Measurements from ENCODE around the gene TANC2.
A peak's percentile ranks its signal among the peaks of the same experiment; 100 is the strongest.

Gene TANC2

GRCh38 chr17:62965686-62966425, at the start of gene TANC2:
TANC2 (plus strand) TSS chr17:62966235; CDS start chr17:63009560, 43,325 bp downstream.
- peak within 1 kb of the TSS; percentile 68 for H3K9ac ChIP-seq (ENCODE audit: insufficient read length)
- H3K36me3 ChIP-seq (ENCODE audit: insufficient read depth, low read length): no peaks in the 10 kb centered on the region
- peak within 1 kb of the TSS; percentile 86 for H3K4me3 ChIP-seq
- TF ChIP-seq FOXP2 (optimal IDR thresholded peaks at IDR 0.05; ENCODE audit: control extremely low read depth, extremely low read length, insufficient read depth) (no peak), POLR2AphosphoS5 (IDR thresholded peaks at IDR 0.05; ENCODE audit: borderline replicate concordance, low read depth, low read length) (peak; percentile 39; the same call in 1 of the 2 replicates)
- no peak within 1 kb of the TSS for H3K27ac ChIP-seq
- H3K9me3 ChIP-seq (ENCODE audit: low read depth, low read length): no peaks in the 10 kb centered on the region
- DNase-seq (ENCODE audit: low read depth, low spot score): no peak

GRCh38 chr17:62916684-62917571, 49.1 kb upstream of the TANC2 start:
- no peak for DNase-seq (ENCODE audit: low read depth, low spot score)
- H3K27ac ChIP-seq: no peak overlapping the region
- H3K4me3 ChIP-seq: no peak overlapping the region
- no peak for TF ChIP-seq EZH2 (IDR thresholded peaks at IDR 0.05)
- TF ChIP-seq POLR2AphosphoS5 (IDR thresholded peaks at IDR 0.05; ENCODE audit: borderline replicate concordance, low read depth, low read length): no peak
- TF ChIP-seq FOXP2 (optimal IDR thresholded peaks at IDR 0.05; ENCODE audit: control extremely low read depth, extremely low read length, insufficient read depth): no peak
- no peaks in the 10 kb centered on the region for H3K36me3 ChIP-seq (ENCODE audit: insufficient read depth, low read length)
- H3K9ac ChIP-seq (ENCODE audit: insufficient read length): peak overlapping the region; percentile 3
- no peaks in the 10 kb centered on the region for H3K9me3 ChIP-seq (ENCODE audit: low read depth, low read length)

GRCh38 chr17:62919388-62919787, 46.6 kb upstream of the TANC2 start:
- Histone ChIP-seq H3K4me3 (no peak overlapping the region), H3K9me3 (ENCODE audit: low read depth, low read length) (no peaks in the 10 kb centered on the region), H3K9ac (ENCODE audit: insufficient read length) (no peak overlapping the region), H3K27ac (no peak overlapping the region), H3K36me3 (ENCODE audit: insufficient read depth, low read length) (no peaks in the 10 kb centered on the region)
- no peak for DNase-seq (ENCODE audit: low read depth, low spot score)
- TF ChIP-seq POLR2AphosphoS5 (IDR thresholded peaks at IDR 0.05; ENCODE audit: borderline replicate concordance, low read depth, low read length) (no peak), FOXP2 (optimal IDR thresholded peaks at IDR 0.05; ENCODE audit: control extremely low read depth, extremely low read length, insufficient read depth) (no peak), EZH2 (IDR thresholded peaks at IDR 0.05) (no peak)

- Histone ChIP-seq H3K27ac (no peak overlapping the region), H3K9ac (ENCODE audit: insufficient read length) (no peak overlapping the region), H3K4me3 (no peak overlapping the region), H3K9me3 (ENCODE audit: low read depth, low read length) (no peaks in the 10 kb centered on the region), H3K36me3 (ENCODE audit: insufficient read depth, low read length) (no peaks in the 10 kb centered on the region)
- no peak for TF ChIP-seq EZH2 (IDR thresholded peaks at IDR 0.05)
- no peak for TF ChIP-seq POLR2AphosphoS5 (IDR thresholded peaks at IDR 0.05; ENCODE audit: borderline replicate concordance, low read depth, low read length)
- TF ChIP-seq FOXP2 (optimal IDR thresholded peaks at IDR 0.05; ENCODE audit: control extremely low read depth, extremely low read length, insufficient read depth): no peak
- no peak for DNase-seq (ENCODE audit: low read depth, low spot score)
Measured at GRCh38 chr17:62920300-62920699, 45.7 kb upstream of the TANC2 start.

- TF ChIP-seq POLR2AphosphoS5 (IDR thresholded peaks at IDR 0.05; ENCODE audit: borderline replicate concordance, low read depth, low read length) (no peak), EZH2 (IDR thresholded peaks at IDR 0.05) (no peak), FOXP2 (optimal IDR thresholded peaks at IDR 0.05; ENCODE audit: control extremely low read depth, extremely low read length, insufficient read depth) (no peak)
- Histone ChIP-seq H3K9ac (ENCODE audit: insufficient read length) (peak overlapping the region; percentile 3), H3K27ac (no peak overlapping the region), H3K36me3 (ENCODE audit: insufficient read depth, low read length) (no peaks in the 10 kb centered on the region), H3K4me3 (no peak overlapping the region), H3K9me3 (ENCODE audit: low read depth, low read length) (no peaks in the 10 kb centered on the region)
- no peak for DNase-seq (ENCODE audit: low read depth, low spot score)
Measured at GRCh38 chr17:62921817-62922216, 44.2 kb upstream of the TANC2 start.

- Histone ChIP-seq H3K9ac (ENCODE audit: insufficient read length) (no peak overlapping the region), H3K4me3 (no peak overlapping the region), H3K36me3 (ENCODE audit: insufficient read depth, low read length) (no peaks in the 10 kb centered on the region), H3K27ac (no peak overlapping the region), H3K9me3 (ENCODE audit: low read depth, low read length) (no peaks in the 10 kb centered on the region)
- TF ChIP-seq FOXP2 (optimal IDR thresholded peaks at IDR 0.05; ENCODE audit: control extremely low read depth, extremely low read length, insufficient read depth) (no peak), POLR2AphosphoS5 (IDR thresholded peaks at IDR 0.05; ENCODE audit: borderline replicate concordance, low read depth, low read length) (no peak), EZH2 (IDR thresholded peaks at IDR 0.05) (no peak)
- DNase-seq (ENCODE audit: low read depth, low spot score): no peak
Measured at GRCh38 chr17:62923258-62924150, 42.5 kb upstream of the TANC2 start.

- Histone ChIP-seq H3K9me3 (ENCODE audit: low read depth, low read length) (no peaks in the 10 kb centered on the region), H3K36me3 (ENCODE audit: insufficient read depth, low read length) (no peaks in the 10 kb centered on the region), H3K4me3 (no peak overlapping the region), H3K9ac (ENCODE audit: insufficient read length) (no peak overlapping the region), H3K27ac (no peak overlapping the region)
- TF ChIP-seq EZH2 (IDR thresholded peaks at IDR 0.05): no peak
- DNase-seq (ENCODE audit: low read depth, low spot score): no peak
Measured at GRCh38 chr17:62925267-62925836, 40.7 kb upstream of the TANC2 start.
